GM19395 (cell line): ENCODE measurements around the gene HADHB.

Source experiments
- ATAC-seq: cut with Tn5 transposase; IDR thresholded peaks from one replicate; pipeline ENCODE4 v1.9.1; 2021; ENCODE audit warnings: mild to moderate bottlenecking, moderate library complexity; ENCODE audit not compliant: unreplicated experiment

HADHB gene

DNA sequence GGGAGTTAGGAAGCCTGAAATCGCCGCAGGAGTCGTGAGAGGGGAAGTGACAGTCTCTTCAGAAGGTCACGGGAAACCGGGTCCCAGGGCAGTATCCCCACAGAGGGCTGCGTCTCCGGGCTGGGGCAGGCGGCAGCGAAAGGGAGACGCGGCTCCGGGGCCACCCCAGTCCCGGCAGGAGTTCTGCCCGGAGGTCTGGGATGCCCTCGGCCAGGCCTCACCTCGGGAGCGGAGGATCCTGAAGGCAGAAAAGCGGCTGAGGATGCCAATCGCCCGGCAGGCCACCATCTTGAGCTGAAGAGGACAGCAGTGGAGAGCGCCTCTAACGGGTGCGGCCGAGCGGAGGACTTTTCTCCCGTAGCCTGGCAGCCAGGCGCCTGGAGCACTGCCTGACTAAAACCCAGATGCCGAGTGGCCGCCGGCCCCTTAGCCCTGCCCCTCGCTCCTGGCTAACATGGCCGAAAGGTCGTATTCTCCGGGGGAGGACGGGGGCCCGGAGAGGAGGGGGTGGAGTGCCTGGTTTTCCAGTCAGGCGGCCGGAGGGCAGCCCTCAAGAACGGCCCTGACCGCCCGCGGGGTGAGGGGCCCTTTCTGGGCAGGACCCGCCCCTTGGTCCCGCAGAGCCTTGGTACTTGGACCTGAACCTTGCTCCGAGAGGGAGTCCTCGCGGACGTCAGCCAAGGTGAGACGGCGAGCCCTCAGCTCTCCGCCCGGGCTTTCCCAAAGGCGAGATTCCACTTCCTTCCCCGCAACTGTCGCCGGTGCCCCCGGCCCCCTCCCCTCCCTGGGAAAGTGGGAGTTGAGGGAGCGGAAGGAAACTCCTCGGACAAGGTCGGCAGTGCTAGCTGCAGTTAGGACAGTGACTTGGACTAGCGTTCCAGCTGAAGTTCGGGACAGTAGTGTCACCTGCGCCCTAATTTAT lies at the start of gene HADHB, which contains the start of gene HADHA:
TSS of gene HADHB (plus strand) at position 631 of the 922 bp plus-strand sequence. CDS start 9,316 bp downstream, outside the sequence.
TSS of gene HADHA (minus strand) at position 324 of the 922 bp plus-strand sequence. CDS start at position 288, 36 bp downstream.
- peak; percentile 75 for ATAC-seq

DNA sequence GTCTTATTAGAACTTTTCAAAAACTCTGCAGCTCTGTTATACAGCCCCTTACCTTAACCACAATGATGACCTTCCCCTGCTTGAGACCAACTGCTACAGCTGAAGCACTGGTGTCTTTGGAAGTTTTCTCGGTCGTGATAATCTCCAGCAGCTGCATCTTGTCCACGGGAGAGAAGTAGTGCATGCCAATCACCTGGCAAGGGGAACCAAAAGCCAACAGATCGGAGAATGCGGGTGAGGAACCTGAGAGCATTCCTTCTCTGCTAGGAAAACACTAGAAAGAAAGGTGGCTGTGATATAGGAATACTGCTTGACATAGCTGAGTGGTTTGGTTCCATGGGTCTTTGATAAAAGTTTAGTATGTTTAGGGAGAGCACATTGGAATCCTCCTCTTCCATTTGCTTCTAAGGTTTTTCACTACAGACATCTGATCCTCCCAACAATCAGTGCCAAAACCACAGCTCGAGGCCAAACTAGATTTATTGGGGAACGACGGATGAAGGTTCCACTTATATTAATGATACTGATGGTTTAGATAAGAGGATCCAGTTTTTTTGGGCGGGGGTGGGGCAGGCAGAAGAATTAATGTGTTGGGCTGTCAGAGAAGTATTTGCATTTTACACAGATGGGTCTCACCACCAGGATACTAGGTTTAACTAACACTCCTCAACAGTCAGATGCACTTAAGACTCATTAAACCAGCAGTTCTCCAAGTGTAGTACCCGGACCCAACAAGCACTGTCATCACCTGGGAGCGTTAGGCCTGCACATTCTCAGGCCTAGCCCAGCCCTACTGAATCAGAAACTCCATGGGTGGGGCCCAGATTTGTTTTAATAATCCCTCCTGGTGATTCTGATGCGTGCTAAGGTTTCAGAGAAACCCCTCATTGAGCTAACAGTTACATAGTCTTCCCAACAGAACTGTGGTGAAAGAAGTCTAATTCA lies 49.4 kb upstream of the HADHB start:
- ATAC-seq = no peak

- ATAC-seq = no peak
These were observed 47.9 kb upstream of the HADHB start for GRCh38 chr2:26196683-26197418.

DNA sequence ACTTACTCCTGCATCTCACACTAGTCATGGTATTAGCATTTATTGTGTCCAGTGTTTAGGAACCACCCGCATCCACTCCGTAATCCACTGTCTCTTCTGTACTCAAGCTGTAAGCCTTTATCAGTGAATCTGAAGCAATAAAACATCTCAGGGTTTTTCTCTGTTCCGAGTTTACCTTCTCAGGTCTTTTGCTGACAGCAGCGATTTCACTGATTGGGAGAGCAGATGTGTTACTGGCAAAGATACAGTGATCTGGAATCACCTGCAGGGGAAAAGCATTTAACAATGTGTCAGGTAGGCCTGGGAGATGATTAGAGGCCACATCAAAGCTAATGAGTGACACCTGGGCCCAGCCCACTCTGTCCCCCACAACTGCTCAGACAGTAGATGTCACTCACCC lies 47.2 kb upstream of the HADHB start:
- no peak for ATAC-seq

DNA sequence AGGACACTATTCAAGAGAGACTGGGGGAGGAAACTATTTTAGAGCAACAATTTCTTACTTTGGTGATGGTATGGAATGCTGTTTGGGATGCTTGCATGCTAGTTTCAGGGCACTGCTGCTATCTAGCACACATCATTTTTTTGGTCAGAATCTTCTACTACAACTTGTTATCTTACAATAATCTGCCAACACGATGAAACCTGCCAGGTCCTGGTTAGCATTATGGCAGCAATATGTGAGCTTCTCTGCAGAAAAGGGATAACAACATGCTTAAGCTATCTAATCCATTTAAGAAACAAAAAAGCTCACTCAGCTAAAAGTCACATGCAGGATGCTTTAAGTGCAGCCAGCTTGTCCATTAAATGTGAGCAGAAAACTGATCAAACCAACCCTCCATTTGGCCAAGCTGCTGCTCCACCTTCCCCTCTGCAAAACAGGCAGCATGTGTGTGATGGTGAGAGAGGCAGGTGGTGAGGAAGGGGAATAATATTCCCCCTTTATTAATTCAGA lies 41.7 kb upstream of the HADHB start:
- ATAC-seq = no peak

DNA sequence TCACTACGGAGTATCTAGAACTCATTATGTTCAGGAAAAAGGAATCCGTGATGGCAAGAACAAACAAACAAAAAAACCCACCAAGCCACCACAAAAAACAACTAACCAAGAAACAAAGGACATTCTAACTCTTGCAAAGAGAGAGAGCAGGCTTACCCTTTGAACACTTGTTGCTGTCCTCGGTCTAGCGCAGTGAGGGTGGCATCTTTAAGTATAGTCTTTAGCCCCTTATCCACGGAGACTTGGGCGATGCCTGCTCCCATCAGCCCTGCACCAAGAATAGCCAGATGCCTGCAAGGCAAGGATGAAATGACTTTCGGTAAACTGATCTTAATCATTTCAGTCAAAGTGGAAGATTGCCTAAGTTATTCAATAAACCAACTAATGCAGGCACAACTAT lies 40.8 kb upstream of the HADHB start:
- ATAC-seq = no peak

GRCh38 chr2:26212011-26212410 lies 32.7 kb upstream of the HADHB start:
- ATAC-seq = no peak

GRCh38 chr2:26214759-26215158 lies 30.0 kb upstream of the HADHB start:
- no peak for ATAC-seq

- ATAC-seq = no peak
These were observed 28.9 kb upstream of the HADHB start for GRCh38 chr2:26215833-26216232.

GRCh38 chr2:26216587-26216986 lies 28.2 kb upstream of the HADHB start:
- no peak for ATAC-seq

GRCh38 chr2:26217720-26218119 lies 27.0 kb upstream of the HADHB start:
- ATAC-seq = no peak

DNA sequence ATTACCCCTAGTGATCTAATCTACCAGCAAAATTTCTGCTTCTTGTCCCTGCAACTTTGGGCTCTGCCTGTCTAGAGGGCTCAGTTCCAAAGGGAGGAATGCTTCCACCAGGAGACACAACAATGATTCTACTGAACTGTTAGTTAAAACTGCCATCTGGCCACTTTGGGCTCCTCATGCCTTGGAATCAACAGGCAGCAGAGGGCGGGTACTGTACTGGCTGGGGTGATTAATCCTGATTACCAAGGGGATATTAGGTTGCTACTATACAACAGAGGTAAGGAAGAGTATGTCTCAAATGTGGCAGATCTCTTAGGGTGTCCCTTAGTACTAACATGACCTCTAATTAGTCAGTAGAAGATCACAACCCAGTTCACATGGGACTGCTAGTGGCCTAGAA lies 21.7 kb upstream of the HADHB start:
- no peak for ATAC-seq

- ATAC-seq = no peak
These were observed 20.6 kb upstream of the HADHB start for GRCh38 chr2:26224095-26224494.

DNA sequence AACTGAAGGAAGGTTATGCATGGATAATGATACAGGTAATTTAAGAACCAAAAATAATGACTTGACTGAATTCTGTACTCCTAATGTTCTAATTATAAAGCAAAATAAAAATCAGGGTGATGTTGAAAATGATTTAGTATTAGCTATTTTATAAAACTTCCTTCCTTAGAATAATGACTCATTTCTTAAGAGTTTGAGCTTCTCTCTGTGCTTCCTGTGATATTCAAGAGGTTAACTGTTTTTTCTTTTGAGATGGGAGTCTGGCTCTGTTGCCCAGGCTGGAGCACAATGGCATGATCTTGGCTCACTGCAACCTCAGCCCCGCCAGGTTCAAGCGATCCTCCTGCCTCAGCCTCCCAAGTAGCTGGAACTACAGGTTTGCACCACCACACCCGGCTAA lies 15.1 kb upstream of the HADHB start:
- no peak for ATAC-seq

DNA sequence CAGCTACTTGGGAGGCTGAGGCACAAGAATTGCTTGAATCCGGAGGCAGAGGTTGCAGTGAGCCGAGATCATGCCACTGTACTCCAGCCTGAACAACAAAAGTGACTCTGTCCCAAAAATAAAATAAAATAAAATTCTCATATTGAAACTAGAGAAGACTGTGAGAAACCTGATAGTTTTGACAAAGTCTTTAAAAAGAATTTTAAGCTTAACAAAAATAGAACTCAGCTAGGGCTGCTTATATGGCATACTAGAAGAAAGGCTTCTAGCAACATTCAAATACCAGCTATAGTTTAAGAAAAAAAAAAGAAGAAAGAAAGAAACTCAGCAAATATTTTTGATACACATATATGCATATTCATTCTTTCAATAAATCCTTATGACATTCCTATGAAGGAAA lies 13.9 kb upstream of the HADHB start:
- ATAC-seq = no peak

DNA sequence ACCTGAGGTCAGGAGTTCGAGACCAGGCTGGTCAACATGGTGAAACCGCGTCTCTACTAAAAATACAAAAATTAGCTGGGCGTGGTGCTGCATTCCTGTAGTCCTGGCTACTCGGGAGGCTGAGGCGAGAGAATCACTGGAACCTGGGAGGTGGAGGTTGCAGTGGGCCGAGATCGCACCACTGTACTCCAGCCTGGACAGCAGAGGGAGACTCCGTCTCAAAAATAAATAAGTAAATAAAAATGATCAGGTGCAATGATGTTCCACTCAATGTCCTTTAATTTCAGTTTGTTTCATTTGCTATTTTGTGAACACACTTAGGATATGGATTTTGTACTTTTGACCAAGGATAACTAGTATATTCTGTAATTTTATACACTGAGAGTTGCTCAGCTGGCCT lies 9.7 kb upstream of the HADHB start:
- no peak for ATAC-seq

- no peak for ATAC-seq
These were observed 6.9 kb upstream of the HADHB start for GRCh38 chr2:26237868-26238267.

- no peak for ATAC-seq
These were observed 6.3 kb upstream of the HADHB start for GRCh38 chr2:26238311-26238958.

GRCh38 chr2:26241928-26242436 lies 2.8 kb upstream of the HADHB start:
- no peak for ATAC-seq
